Umbilical cord (tissue), 2 donors: ENCODE results near the gene RIN3. TPM values are rescaled to one million over a fixed set of nuclear protein-coding genes. Genes with fewer than 3 reads are reported as not detected.

Source experiments
- DNase-seq: peaks from one replicate; pipeline ENCODE4 v3.0.0-alpha.2; 2015; ENCODE audit warnings: low spot score
- total RNA-seq: library from RNA; depleted of rRNA; stranded (reverse); fragments of >200 nt; gene quantifications from one replicate; pipeline ENCODE4 v1.2.3, GENCODE V29; 2014; ENCODE audit warnings: low replicate concordance; ENCODE audit not compliant: insufficient read depth

The RIN3 gene
- total RNA-seq, 1 donor from 2014 or later: 15.2 TPM

GRCh38 chr14:92487513-92488133, 26.0 kb upstream of the RIN3 start:
- no peak for DNase-seq

- DNase-seq: no peak
Measured at GRCh38 chr14:92489394-92490238, 24.0 kb upstream of the RIN3 start.

- no peak for DNase-seq
Measured at GRCh38 chr14:92490239-92490959, 23.2 kb upstream of the RIN3 start.

GRCh38 chr14:92491782-92492181, 21.8 kb upstream of the RIN3 start:
- DNase-seq: no peak

- peak; percentile 31 for DNase-seq
Measured at GRCh38 chr14:92492258-92492657, 21.3 kb upstream of the RIN3 start.

GRCh38 chr14:92493024-92493423, 20.6 kb upstream of the RIN3 start:
- DNase-seq: no peak

- no peak for DNase-seq
Measured at GRCh38 chr14:92493492-92493891, 20.1 kb upstream of the RIN3 start.

- DNase-seq: no peak
Measured at GRCh38 chr14:92494512-92494911, 19.1 kb upstream of the RIN3 start.

- peak; percentile 82 for DNase-seq
Measured at GRCh38 chr14:92495027-92495426, 18.6 kb upstream of the RIN3 start.

- DNase-seq: no peak
Measured at GRCh38 chr14:92496191-92496857, 17.3 kb upstream of the RIN3 start.

GRCh38 chr14:92497391-92497790, 16.2 kb upstream of the RIN3 start:
- DNase-seq: no peak

- DNase-seq: no peak
Measured at GRCh38 chr14:92499234-92499633, 14.3 kb upstream of the RIN3 start.

- no peak for DNase-seq
Measured at GRCh38 chr14:92500491-92500941, 13.1 kb upstream of the RIN3 start.

- no peak for DNase-seq
Measured at GRCh38 chr14:92501891-92502351, 11.7 kb upstream of the RIN3 start.

- no peak for DNase-seq
Measured at GRCh38 chr14:92502541-92503286, 10.9 kb upstream of the RIN3 start.

GRCh38 chr14:92503756-92504491, 9.7 kb upstream of the RIN3 start:
- no peak for DNase-seq

GRCh38 chr14:92505826-92506225, 7.8 kb upstream of the RIN3 start:
- no peak for DNase-seq

- no peak for DNase-seq
Measured at GRCh38 chr14:92506231-92506630, 7.3 kb upstream of the RIN3 start.

- no peak for DNase-seq
Measured at GRCh38 chr14:92507174-92507768, 6.3 kb upstream of the RIN3 start.

GRCh38 chr14:92510972-92511371, 2.6 kb upstream of the RIN3 start:
- DNase-seq: no peak
